ENCODE measurements around the gene GRM1.
"Not testable (repeated sequence)": the region's sequence is repeated elsewhere in the genome, so short reads cannot be mapped to it uniquely, and the experiment has no call there.

GRM1 gene

GRCh38 chr6:146202570-146202969, 173.7 kb downstream of the GRM1 start:
- Mint-ChIP-seq H3K9me3 (no peaks in the 10 kb centered on the region), H3K27me3 (no peaks in the 10 kb centered on the region), H3K36me3 (no peaks in the 10 kb centered on the region), H3K4me1 (no peaks in the 10 kb centered on the region), H3K4me3 (no peak overlapping the region), H3K27ac (no peak overlapping the region)

GRCh38 chr6:146209942-146210341, 181.1 kb downstream of the GRM1 start:
- H3K27ac Mint-ChIP-seq: no peak overlapping the region
- no peaks in the 10 kb centered on the region for H3K4me1 Mint-ChIP-seq
- H3K4me3 Mint-ChIP-seq: no peak overlapping the region
- H3K36me3 Mint-ChIP-seq: no peaks in the 10 kb centered on the region
- no peaks in the 10 kb centered on the region for H3K9me3 Mint-ChIP-seq
- H3K27me3 Mint-ChIP-seq: no peaks in the 10 kb centered on the region

- no peaks in the 10 kb centered on the region for H3K9me3 Mint-ChIP-seq
- no peaks in the 10 kb centered on the region for H3K27me3 Mint-ChIP-seq
- H3K27ac Mint-ChIP-seq: no peak overlapping the region
- no peaks in the 10 kb centered on the region for H3K36me3 Mint-ChIP-seq
- no peaks in the 10 kb centered on the region for H3K4me1 Mint-ChIP-seq
- H3K4me3 Mint-ChIP-seq: no peak overlapping the region
Observed at GRCh38 chr6:146210406-146211083, 181.7 kb downstream of the GRM1 start.

GRCh38 chr6:146211646-146212045, 182.8 kb downstream of the GRM1 start:
- H3K4me3 Mint-ChIP-seq: no peak overlapping the region
- H3K4me1 Mint-ChIP-seq: no peaks in the 10 kb centered on the region
- no peaks in the 10 kb centered on the region for H3K27me3 Mint-ChIP-seq
- H3K9me3 Mint-ChIP-seq: no peaks in the 10 kb centered on the region
- no peaks in the 10 kb centered on the region for H3K36me3 Mint-ChIP-seq
- no peak overlapping the region for H3K27ac Mint-ChIP-seq

GRCh38 chr6:146212781-146213180, 183.9 kb downstream of the GRM1 start:
- Mint-ChIP-seq H3K4me3 (no peak overlapping the region), H3K4me1 (no peaks in the 10 kb centered on the region), H3K36me3 (no peaks in the 10 kb centered on the region), H3K27me3 (no peaks in the 10 kb centered on the region), H3K9me3 (no peaks in the 10 kb centered on the region), H3K27ac (no peak overlapping the region)

GRCh38 chr6:146219101-146219500, 190.2 kb downstream of the GRM1 start:
- no peak overlapping the region for H3K27ac Mint-ChIP-seq
- no peaks in the 10 kb centered on the region for H3K36me3 Mint-ChIP-seq
- no peaks in the 10 kb centered on the region for H3K9me3 Mint-ChIP-seq
- H3K4me3 Mint-ChIP-seq: no peak overlapping the region
- H3K4me1 Mint-ChIP-seq: no peaks in the 10 kb centered on the region
- no peaks in the 10 kb centered on the region for H3K27me3 Mint-ChIP-seq

GRCh38 chr6:146224449-146224848, 195.6 kb downstream of the GRM1 start:
- Mint-ChIP-seq H3K4me3 (no peak overlapping the region), H3K27ac (no peak overlapping the region), H3K27me3 (peaks cover 2% of the 10 kb centered on the region), H3K4me1 (no peaks in the 10 kb centered on the region), H3K9me3 (no peaks in the 10 kb centered on the region), H3K36me3 (no peaks in the 10 kb centered on the region)

- H3K27me3 Mint-ChIP-seq: peaks cover 2% of the 10 kb centered on the region
- H3K4me1 Mint-ChIP-seq: no peaks in the 10 kb centered on the region
- no peak overlapping the region for H3K4me3 Mint-ChIP-seq
- H3K36me3 Mint-ChIP-seq: no peaks in the 10 kb centered on the region
- H3K9me3 Mint-ChIP-seq: no peaks in the 10 kb centered on the region
- H3K27ac Mint-ChIP-seq: no peak overlapping the region
Observed at GRCh38 chr6:146224988-146225387, 196.1 kb downstream of the GRM1 start.

GRCh38 chr6:146240322-146240721, 211.5 kb downstream of the GRM1 start:
- no peaks in the 10 kb centered on the region for H3K9me3 Mint-ChIP-seq

GRCh38 chr6:146240807-146241206, 211.9 kb downstream of the GRM1 start:
- Mint-ChIP-seq H3K9me3 (no peaks in the 10 kb centered on the region), H3K36me3 (no peaks in the 10 kb centered on the region)

More at GRCh38 chr6:146240322-146240721, 211.5 kb downstream of the GRM1 start:
- no peak overlapping the region for H3K4me3 Mint-ChIP-seq
- no peaks in the 10 kb centered on the region for H3K4me1 Mint-ChIP-seq
- H3K27me3 Mint-ChIP-seq: peaks cover 1% of the 10 kb centered on the region
- no peaks in the 10 kb centered on the region for H3K36me3 Mint-ChIP-seq
- no peak overlapping the region for H3K27ac Mint-ChIP-seq

GRCh38 chr6:146243646-146244045, 214.8 kb downstream of the GRM1 start:
- not testable (repeated sequence) for H3K27me3 Mint-ChIP-seq, H3K36me3 Mint-ChIP-seq, H3K9me3 Mint-ChIP-seq, H3K27ac Mint-ChIP-seq, H3K4me1 Mint-ChIP-seq, H3K4me3 Mint-ChIP-seq

More at GRCh38 chr6:146240807-146241206, 211.9 kb downstream of the GRM1 start:
- Mint-ChIP-seq H3K4me3 (no peak overlapping the region), H3K4me1 (no peaks in the 10 kb centered on the region), H3K27me3 (peaks cover 1% of the 10 kb centered on the region), H3K27ac (no peak overlapping the region)

GRCh38 chr6:146244630-146245143, 215.8 kb downstream of the GRM1 start:
- Mint-ChIP-seq H3K9me3 (no peaks in the 10 kb centered on the region), H3K4me1 (no peaks in the 10 kb centered on the region), H3K4me3 (no peak overlapping the region), H3K27ac (no peak overlapping the region), H3K27me3 (peaks cover 3% of the 10 kb centered on the region), H3K36me3 (no peaks in the 10 kb centered on the region)

GRCh38 chr6:146246028-146246427, 217.2 kb downstream of the GRM1 start:
- no peaks in the 10 kb centered on the region for H3K36me3 Mint-ChIP-seq
- H3K4me1 Mint-ChIP-seq: no peaks in the 10 kb centered on the region
- no peak overlapping the region for H3K27ac Mint-ChIP-seq
- peaks cover 3% of the 10 kb centered on the region for H3K27me3 Mint-ChIP-seq
- no peaks in the 10 kb centered on the region for H3K9me3 Mint-ChIP-seq
- no peak overlapping the region for H3K4me3 Mint-ChIP-seq

- Mint-ChIP-seq H3K4me3 (no peak overlapping the region), H3K9me3 (no peaks in the 10 kb centered on the region), H3K27me3 (peaks cover 1% of the 10 kb centered on the region), H3K4me1 (no peaks in the 10 kb centered on the region), H3K36me3 (no peaks in the 10 kb centered on the region), H3K27ac (no peak overlapping the region)
Observed at GRCh38 chr6:146253691-146254090, 224.8 kb downstream of the GRM1 start.

GRCh38 chr6:146258206-146258605, 229.3 kb downstream of the GRM1 start:
- peaks cover under 1% of the 10 kb centered on the region for H3K27me3 Mint-ChIP-seq
- H3K4me3 Mint-ChIP-seq: no peak overlapping the region
- H3K27ac Mint-ChIP-seq: no peak overlapping the region
- H3K9me3 Mint-ChIP-seq: no peaks in the 10 kb centered on the region
- H3K4me1 Mint-ChIP-seq: no peaks in the 10 kb centered on the region
- H3K36me3 Mint-ChIP-seq: no peaks in the 10 kb centered on the region

- Mint-ChIP-seq H3K9me3 (no peaks in the 10 kb centered on the region), H3K27ac (no peak overlapping the region), H3K4me1 (no peaks in the 10 kb centered on the region), H3K4me3 (no peak overlapping the region), H3K27me3 (no peaks in the 10 kb centered on the region), H3K36me3 (no peaks in the 10 kb centered on the region)
Observed at GRCh38 chr6:146260886-146261285, 232.0 kb downstream of the GRM1 start.

- no peaks in the 10 kb centered on the region for H3K4me1 Mint-ChIP-seq
- no peaks in the 10 kb centered on the region for H3K36me3 Mint-ChIP-seq
- no peak overlapping the region for H3K4me3 Mint-ChIP-seq
- H3K9me3 Mint-ChIP-seq: peaks cover 9% of the 10 kb centered on the region
- H3K27ac Mint-ChIP-seq: no peak overlapping the region
- no peaks in the 10 kb centered on the region for H3K27me3 Mint-ChIP-seq
Observed at GRCh38 chr6:146265056-146265455, 236.2 kb downstream of the GRM1 start.

All from activated naive CD4-positive, alpha-beta T cell treated with anti-CD3 and anti-CD28 coated beads, Interleukin-2, amount 50 U/mL, for 24 hours (primary cell).